Measurements from ENCODE around the gene SAMMSON. TPM values are rescaled to one million over a fixed set of nuclear protein-coding genes. Genes with fewer than 3 reads are reported as not detected.

Gene SAMMSON
- polyA plus RNA-seq, 4 donors: 0.04 to 0.11 TPM; not detected in 2

- DNase-seq (ENCODE audit: low read depth in 4 of 4, low spot score in 3 of 4): no peak
Observed at GRCh38 chr3:70076396-70076795, 76.9 kb downstream of the SAMMSON start.

GRCh38 chr3:70078778-70079177 is 79.2 kb downstream of the SAMMSON start:
- no peak for DNase-seq (ENCODE audit: low read depth in 4 of 4, low spot score in 3 of 4)

- DNase-seq (ENCODE audit: low read depth in 4 of 4, low spot score in 3 of 4): no peak
Observed at GRCh38 chr3:70085613-70086012, 86.1 kb downstream of the SAMMSON start.

GRCh38 chr3:70086336-70086735 is 86.8 kb downstream of the SAMMSON start:
- DNase-seq (ENCODE audit: low read depth in 4 of 4, low spot score in 3 of 4): no peak

GRCh38 chr3:70090322-70090913 is 90.9 kb downstream of the SAMMSON start:
- no peak for DNase-seq (ENCODE audit: low read depth in 4 of 4, low spot score in 3 of 4)

- no peak for DNase-seq (ENCODE audit: low read depth in 4 of 4, low spot score in 3 of 4)
Observed at GRCh38 chr3:70094197-70094596, 94.7 kb downstream of the SAMMSON start.

- DNase-seq (ENCODE audit: low read depth in 4 of 4, low spot score in 3 of 4): no peak
Observed at GRCh38 chr3:70095260-70095659, 95.7 kb downstream of the SAMMSON start.

- DNase-seq (ENCODE audit: low read depth in 4 of 4, low spot score in 3 of 4): no peak
Observed at GRCh38 chr3:70096376-70097066, 97.0 kb downstream of the SAMMSON start.

- DNase-seq (ENCODE audit: low read depth in 4 of 4, low spot score in 3 of 4): no peak
Observed at GRCh38 chr3:70097084-70097483, 97.6 kb downstream of the SAMMSON start.

- DNase-seq (ENCODE audit: low read depth in 4 of 4, low spot score in 3 of 4): no peak
Observed at GRCh38 chr3:70108072-70108471, 108.5 kb downstream of the SAMMSON start.

GRCh38 chr3:70108546-70108945 is 109.0 kb downstream of the SAMMSON start:
- DNase-seq (ENCODE audit: low read depth in 4 of 4, low spot score in 3 of 4): no peak

- DNase-seq (ENCODE audit: low read depth in 4 of 4, low spot score in 3 of 4): no peak
Observed at GRCh38 chr3:70110066-70110465, 110.5 kb downstream of the SAMMSON start.

GRCh38 chr3:70111411-70111810 is 111.9 kb downstream of the SAMMSON start:
- no peak for DNase-seq (ENCODE audit: low read depth in 4 of 4, low spot score in 3 of 4)

- DNase-seq (ENCODE audit: low read depth in 4 of 4, low spot score in 3 of 4): no peak
Observed at GRCh38 chr3:70112751-70113150, 113.2 kb downstream of the SAMMSON start.

- DNase-seq (ENCODE audit: low read depth in 4 of 4, low spot score in 3 of 4): no peak
Observed at GRCh38 chr3:70114431-70114830, 114.9 kb downstream of the SAMMSON start.

GRCh38 chr3:70119879-70120278 is 120.3 kb downstream of the SAMMSON start:
- no peak for DNase-seq (ENCODE audit: low read depth in 4 of 4, low spot score in 3 of 4)
